ENCODE measurements around the gene WDR17.

The WDR17 gene

DNA sequence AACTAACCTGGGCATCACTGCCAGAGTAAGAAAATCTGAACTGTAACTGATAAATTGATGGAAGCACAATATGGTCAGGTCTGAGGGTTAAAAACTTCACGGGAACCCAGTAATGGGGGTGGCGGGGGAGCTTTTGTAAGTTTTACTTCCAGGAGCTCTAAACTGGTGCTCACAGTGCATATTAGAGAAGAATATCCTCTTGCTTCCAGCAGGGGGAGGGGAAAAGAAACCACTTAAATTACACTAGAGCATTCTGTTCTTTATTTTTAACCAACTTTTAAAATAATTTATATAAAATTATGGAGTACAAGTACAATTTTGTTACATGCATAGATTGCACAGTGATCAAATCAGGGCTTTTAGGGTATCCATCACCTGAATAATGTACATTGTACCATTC, 33.7 kb downstream of the WDR17 start:
- no peak for DNase-seq (ENCODE audit: low spot score)

- no peak for DNase-seq (ENCODE audit: low spot score)
These were observed 36.9 kb downstream of the WDR17 start for GRCh38 chr4:176102414-176103063.

DNA sequence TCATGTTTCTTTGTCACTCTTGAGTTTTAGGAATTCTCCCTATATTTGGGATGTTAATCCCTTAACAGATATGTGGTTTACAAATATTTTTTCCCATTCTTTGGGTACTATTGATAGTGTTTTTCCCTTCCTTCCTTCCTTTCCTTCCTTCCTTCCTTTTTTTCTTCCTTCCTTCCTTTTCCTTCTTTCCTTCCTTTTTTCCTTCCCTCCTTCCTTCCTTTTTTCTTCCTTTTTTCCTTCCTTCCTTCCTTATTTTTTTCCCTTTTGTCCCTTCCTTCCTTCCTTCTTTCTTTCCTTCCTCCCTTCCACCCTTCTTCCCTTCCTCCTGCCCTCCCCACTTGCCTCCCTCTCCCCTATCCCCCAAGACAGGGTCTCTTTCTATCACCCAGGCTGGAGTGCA, 42.1 kb downstream of the WDR17 start:
- DNase-seq (ENCODE audit: low spot score), result no peak

- peak; percentile 37 for DNase-seq (ENCODE audit: low spot score)
These were observed 58.2 kb downstream of the WDR17 start for GRCh38 chr4:176123710-176124407.

DNA sequence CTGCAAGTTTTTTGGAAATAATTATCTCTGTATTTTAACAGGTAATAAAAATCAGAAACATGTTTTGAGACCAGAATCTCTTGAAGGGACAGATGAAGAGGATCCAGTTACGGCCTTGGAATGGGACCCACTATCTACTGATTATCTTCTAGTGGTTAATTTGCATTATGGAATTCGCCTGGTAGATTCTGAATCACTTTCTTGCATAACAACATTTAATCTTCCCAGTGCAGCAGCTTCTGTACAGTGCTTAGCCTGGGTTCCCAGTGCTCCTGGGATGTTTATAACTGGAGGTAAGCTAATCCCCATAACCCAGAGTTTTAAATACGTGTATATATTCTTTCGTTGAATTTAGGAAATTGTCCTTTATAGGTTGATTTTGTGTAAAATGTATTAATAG, 59.4 kb downstream of the WDR17 start:
- DNase-seq (ENCODE audit: low spot score), result no peak

DNA sequence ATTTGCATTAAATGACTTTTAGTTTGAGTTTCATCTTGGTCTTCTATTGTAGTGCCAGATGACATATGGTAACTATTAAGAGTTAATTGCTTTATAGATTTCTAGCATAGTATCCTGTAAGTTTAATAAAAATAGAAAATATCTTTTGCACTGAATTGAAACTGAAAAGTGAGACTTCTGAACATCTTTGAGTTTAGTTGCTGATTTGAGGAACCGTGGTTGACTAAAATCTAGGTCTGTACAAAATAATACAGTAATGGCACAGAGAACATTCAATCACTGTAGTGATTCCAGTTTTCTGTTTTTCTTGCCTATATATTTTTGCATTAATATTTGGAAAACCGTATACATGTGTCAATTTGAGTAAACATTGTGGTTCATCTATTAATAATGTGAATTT, 69.0 kb downstream of the WDR17 start:
- DNase-seq (ENCODE audit: low spot score), result no peak

GRCh38 chr4:176137631-176138030, 72.0 kb downstream of the WDR17 start:
- no peak for DNase-seq (ENCODE audit: low spot score)

- no peak for DNase-seq (ENCODE audit: low spot score)
These were observed 73.9 kb downstream of the WDR17 start for GRCh38 chr4:176139518-176139917.

DNA sequence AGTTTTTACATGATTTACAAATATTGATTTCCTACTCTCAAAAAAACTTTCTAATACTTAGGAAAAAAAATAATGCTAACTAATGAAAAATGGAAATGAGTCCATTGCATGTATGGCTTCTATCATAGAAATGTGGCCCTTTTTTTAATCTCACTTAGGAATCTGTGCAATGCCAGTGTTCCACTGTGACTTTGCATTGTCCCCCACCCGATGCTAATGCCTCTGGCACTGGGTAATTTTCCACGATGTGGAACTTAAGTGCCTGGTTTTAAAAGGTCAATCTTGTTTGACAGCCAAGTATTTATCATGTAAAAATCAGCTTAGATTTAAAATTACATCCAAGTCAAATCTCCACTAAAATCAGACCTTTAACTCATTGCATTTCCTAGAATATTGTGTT, 76.6 kb downstream of the WDR17 start:
- DNase-seq (ENCODE audit: low spot score), result no peak

- no peak for DNase-seq (ENCODE audit: low spot score)
These were observed 84.2 kb downstream of the WDR17 start for GRCh38 chr4:176149680-176150355.

- no peak for DNase-seq (ENCODE audit: low spot score)
These were observed 84.7 kb downstream of the WDR17 start for GRCh38 chr4:176150356-176150682.

DNA sequence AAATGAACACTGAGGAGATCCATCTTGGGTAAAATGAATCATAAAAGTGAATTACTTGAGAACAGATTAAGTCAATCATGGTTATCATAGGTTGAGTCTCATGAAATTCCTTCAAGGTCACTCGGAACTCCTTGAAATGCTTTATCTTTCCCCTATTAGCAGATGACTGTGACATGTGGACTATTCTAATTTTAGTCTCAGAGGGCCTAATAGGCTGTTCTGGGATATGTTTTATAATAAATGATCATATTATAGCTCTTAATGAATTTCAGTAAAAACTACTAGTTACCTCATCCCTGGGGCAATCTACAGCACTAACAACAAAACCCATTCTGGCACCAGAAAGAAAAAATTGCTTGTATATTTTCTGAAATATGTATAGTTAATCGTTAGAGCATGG, 85.1 kb downstream of the WDR17 start:
- DNase-seq (ENCODE audit: low spot score), result no peak

DNA sequence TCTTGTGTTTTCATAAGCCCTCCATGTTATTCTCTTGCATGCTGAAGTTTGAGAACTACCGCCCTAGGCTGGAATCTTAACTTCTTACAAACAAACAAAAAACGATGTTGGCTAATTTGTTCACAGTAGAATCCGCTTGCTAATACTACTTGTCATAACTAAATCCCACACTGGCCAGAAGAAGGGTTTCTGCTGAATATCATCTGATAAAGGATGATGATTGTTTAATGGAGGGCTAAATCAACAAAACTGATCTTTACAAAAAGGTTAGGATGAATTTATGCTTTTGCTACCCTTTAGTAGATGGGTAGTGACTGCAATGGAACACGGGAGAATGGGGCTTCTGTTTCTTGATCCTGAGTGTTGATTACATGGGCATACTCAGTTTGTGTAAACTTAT, 87.5 kb downstream of the WDR17 start:
- no peak for DNase-seq (ENCODE audit: low spot score)

DNA sequence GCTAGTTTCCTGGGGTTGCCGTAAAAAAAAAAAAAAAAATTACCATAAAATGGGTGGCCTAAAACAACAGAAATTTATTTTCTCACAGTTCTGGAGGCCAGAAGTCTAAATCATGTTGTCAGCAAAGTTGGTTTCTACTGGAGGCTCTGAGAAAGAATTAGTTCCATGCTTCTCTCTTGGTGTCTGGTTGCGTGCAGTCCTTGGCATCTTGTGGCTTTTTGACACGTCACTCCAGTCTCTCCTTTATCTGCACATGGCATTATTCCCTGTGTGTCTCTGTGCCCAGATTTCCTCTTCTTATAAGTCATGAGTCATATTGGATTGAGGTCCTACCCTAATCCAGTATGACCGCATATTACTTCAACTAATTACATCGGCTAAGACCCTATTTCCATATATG, 91.0 kb downstream of the WDR17 start:
- no peak for DNase-seq (ENCODE audit: low spot score)

DNA sequence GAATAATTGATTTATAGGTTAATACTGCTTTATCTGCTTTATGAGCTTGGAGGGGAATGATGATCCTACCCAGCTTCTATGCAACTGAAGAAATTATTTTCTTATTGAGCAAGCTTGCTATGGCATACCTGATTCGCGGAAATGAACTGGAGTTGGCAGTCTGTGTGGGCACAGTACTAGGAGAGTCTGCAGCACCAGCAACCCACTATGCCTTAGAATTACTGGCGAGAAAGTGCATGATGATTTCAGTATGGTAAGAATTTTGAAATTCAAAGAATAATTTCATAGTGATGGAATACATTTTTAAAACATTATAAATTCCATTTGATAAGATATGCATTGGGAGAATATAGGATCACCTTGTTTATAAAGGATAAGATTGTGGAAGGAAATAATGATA, 97.4 kb downstream of the WDR17 start:
- DNase-seq (ENCODE audit: low spot score), result no peak

GRCh38 chr4:176185051-176185450, 119.4 kb downstream of the WDR17 start:
- DNase-seq (ENCODE audit: low spot score), result no peak

- DNase-seq (ENCODE audit: low spot score), result no peak
These were observed 120.4 kb downstream of the WDR17 start for GRCh38 chr4:176186067-176186466.

GRCh38 chr4:176186671-176187395, 121.2 kb downstream of the WDR17 start:
- no peak for DNase-seq (ENCODE audit: low spot score)

DNA sequence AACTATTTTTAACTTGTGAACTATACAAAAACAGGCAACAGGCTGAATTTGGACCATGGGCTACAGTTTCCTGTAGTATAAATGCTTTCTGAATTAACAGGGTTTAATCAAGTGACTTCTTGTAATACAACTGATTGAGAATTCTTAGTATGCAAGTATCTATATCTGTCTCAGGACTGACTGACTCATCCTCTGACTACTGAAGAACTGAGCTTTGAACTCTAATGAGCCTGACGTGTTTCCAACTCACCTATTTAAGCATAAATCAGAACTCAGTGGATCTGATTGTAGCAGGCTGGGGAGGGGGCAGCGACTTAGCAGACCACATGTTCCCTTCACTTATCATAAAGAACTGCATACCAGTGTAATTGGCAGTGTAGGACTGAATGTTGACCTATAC, 122.0 kb downstream of the WDR17 start:
- DNase-seq (ENCODE audit: low spot score), result no peak

DNA sequence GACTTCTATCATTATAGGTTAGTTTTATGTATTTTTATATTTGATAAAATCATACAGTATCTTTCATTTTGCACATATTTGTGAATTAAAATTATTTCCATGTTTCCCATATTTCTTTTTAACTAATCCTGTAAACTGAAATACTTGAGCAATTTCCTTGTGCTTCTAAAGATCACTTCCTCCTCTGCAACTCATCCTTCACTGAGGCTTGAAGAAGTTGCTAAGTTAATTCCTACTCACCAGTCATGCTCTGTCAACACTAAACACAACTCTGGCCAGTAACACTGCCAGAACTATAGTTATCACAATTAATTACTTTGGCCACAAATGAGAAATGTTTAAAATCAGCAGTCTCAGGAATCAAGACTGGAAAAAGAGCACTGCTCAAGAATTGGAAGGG, 123.0 kb downstream of the WDR17 start:
- DNase-seq (ENCODE audit: low spot score), result no peak

DNA sequence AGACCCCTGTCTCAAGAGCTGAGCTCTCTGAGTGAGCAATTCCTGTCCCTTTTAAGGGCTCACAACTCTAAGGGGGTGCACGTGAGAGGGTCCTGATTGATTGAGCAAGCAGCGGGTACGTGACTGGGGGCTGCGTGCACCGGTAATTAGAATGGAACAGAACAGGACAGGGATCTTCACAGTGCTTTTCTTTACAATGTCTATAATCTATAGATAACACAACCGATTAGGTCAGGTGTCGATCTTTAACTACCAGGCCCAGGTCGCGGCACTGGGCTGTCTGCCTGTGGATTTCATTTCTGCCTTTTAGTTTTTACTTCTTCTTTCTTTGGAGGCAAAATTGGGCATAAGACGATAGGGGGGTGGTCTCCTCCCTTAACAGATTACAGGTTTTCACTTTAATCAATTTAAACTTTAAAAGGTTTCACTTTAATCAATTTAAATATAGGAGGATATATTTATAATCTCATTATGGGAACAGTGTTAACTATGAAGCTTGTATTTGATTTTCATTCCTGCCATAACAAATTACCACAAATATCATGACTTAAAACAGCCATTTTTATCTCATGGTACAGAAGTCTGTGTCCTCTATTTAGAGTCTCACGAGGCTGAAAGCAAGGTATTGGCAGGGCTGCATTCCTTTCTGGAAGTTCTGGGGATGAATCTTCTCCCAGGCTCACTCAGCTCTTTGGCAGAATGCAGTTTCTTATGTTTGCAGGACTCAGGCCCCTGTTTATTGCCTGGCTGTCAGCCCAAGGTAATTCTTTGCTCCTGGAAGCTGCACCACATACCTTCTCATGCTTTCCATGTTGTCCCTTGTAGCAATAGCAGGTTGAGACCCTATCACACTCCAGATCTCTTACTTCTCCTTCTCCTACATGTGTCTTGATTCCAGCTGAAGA, 124.5 kb downstream of the WDR17 start:
- no peak for DNase-seq (ENCODE audit: low spot score)

DNA sequence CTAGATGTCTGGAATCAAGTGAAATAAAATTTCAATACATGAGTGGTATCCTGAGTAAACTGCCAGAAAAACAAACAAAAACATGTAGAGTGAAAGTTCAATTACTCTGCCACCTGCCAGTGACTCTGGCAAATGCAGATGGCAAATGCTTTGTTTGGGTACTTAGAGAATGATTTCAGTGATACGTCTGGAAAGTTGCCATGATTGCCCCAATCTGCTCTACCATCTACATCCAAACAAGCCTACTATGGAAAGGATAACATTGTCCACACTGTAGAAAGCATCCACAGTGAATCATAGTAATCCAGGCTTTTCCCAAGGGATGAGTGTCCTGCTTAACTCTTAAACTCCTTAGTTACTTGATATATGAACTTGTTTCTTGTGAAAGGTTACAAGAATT, 126.3 kb downstream of the WDR17 start:
- DNase-seq (ENCODE audit: low spot score), result no peak

All from iPS-NIHi11 (cell line).